Body of pancreas (tissue), 4 donors: ENCODE measurements around the gene TMEM186.

Experiments used
- CTCF ChIP-seq, 7 experiments: fragments of 450-650 bp in 4 of 7; fragments of 200-600 bp in 3 of 7; sonication (generic) in 3 of 7; IDR thresholded peaks; one replicate each; pipeline ENCODE4 v1.5.1; 2016 to 2019; ENCODE audit warnings: antibody characterized with exemption in 7 of 7
- POLR2A ChIP-seq, 3 donors: fragments of 450-650 bp; IDR thresholded peaks; one replicate each; pipeline ENCODE4 v1.6.1; 2016; ENCODE audit warnings: antibody characterized with exemption in 3 of 3, mild to moderate bottlenecking in 2 of 3

- TF ChIP-seq CTCF (IDR thresholded peaks at IDR 0.05) = no peak
- no peak for TF ChIP-seq POLR2A (IDR thresholded peaks at IDR 0.05)
Observed at GRCh38 chr16:8819411-8820034, 22.1 kb upstream of the TMEM186 start.
